HG03565 (cell line): ENCODE results near the gene MYO3B.
"Not testable (repeated sequence)": the region's sequence is repeated elsewhere in the genome, so short reads cannot be mapped to it uniquely, and the experiment has no call there.

ENCODE experiments used
- ATAC-seq: cut with Tn5 transposase; IDR thresholded peaks from one replicate; pipeline ENCODE4 v1.9.1; 2021; ENCODE audit warnings: mild to moderate bottlenecking, moderate library complexity; ENCODE audit not compliant: unreplicated experiment

Gene MYO3B

GRCh38 chr2:170530803-170531564 is 353.0 kb downstream of the MYO3B start:
- no peak for ATAC-seq

- ATAC-seq = no peak
These were observed 353.9 kb downstream of the MYO3B start for GRCh38 chr2:170531876-170532275.

GRCh38 chr2:170533156-170533555 is 355.2 kb downstream of the MYO3B start:
- ATAC-seq = no peak

- no peak for ATAC-seq
These were observed 357.6 kb downstream of the MYO3B start for GRCh38 chr2:170535552-170535951.

GRCh38 chr2:170544817-170545216 is 366.9 kb downstream of the MYO3B start:
- ATAC-seq = no peak

GRCh38 chr2:170548304-170548703 is 370.4 kb downstream of the MYO3B start:
- ATAC-seq = no peak

- ATAC-seq = no peak
These were observed 372.6 kb downstream of the MYO3B start for GRCh38 chr2:170550501-170550900.

GRCh38 chr2:170551899-170552298 is 374.0 kb downstream of the MYO3B start:
- ATAC-seq = not testable (repeated sequence)

- ATAC-seq = no peak
These were observed 375.8 kb downstream of the MYO3B start for GRCh38 chr2:170553748-170554147.

- ATAC-seq = no peak
These were observed 376.5 kb downstream of the MYO3B start for GRCh38 chr2:170554278-170554955.

- no peak for ATAC-seq
These were observed 385.0 kb downstream of the MYO3B start for GRCh38 chr2:170562928-170563327.

- no peak for ATAC-seq
These were observed 385.5 kb downstream of the MYO3B start for GRCh38 chr2:170563401-170563800.

GRCh38 chr2:170566138-170566537 is 388.2 kb downstream of the MYO3B start:
- ATAC-seq = no peak

- ATAC-seq = no peak
These were observed 389.5 kb downstream of the MYO3B start for GRCh38 chr2:170567429-170567828.

- no peak for ATAC-seq
These were observed 390.6 kb downstream of the MYO3B start for GRCh38 chr2:170568511-170568910.

GRCh38 chr2:170571612-170572011 is 393.7 kb downstream of the MYO3B start:
- no peak for ATAC-seq

- ATAC-seq = no peak
These were observed 395.7 kb downstream of the MYO3B start for GRCh38 chr2:170573671-170574070.

- no peak for ATAC-seq
These were observed 398.3 kb downstream of the MYO3B start for GRCh38 chr2:170576296-170576695.

GRCh38 chr2:170577356-170577755 is 399.4 kb downstream of the MYO3B start:
- ATAC-seq = no peak

- no peak for ATAC-seq
These were observed 400.7 kb downstream of the MYO3B start for GRCh38 chr2:170578606-170579005.

- ATAC-seq = no peak
These were observed 401.6 kb downstream of the MYO3B start for GRCh38 chr2:170579511-170579910.

- ATAC-seq = no peak
These were observed 404.4 kb downstream of the MYO3B start for GRCh38 chr2:170582313-170582712.
